Natural killer cell treated with Interleukin-12 subunit alpha and Interleukin-12 subunit beta and Interleukin-15 and Interleukin-18, amount 100 ng/mL, for 72 hours (primary cell): ENCODE measurements around the gene AP1B1. TPM values are rescaled to one million over a fixed set of nuclear protein-coding genes. Genes with fewer than 3 reads are reported as not detected.

Experiments used
- ATAC-seq, 2 donors: fragments of 150-1000 bp; cut with Tn5 transposase in 1 of 2; sonication (Bioruptor Pico), chemical (Tn5 transposase) in 1 of 2; 2 replicates each; pipeline ENCODE4 v1.10.0; 2021
- DNase-seq: peaks from one replicate; pipeline ENCODE4 v3.0.0; 2022; ENCODE audit warnings: low spot score
- H3K27ac Mint-ChIP-seq, 2 donors: 1 replicate in 1 of 2; 2 replicates in 1 of 2; pipeline ENCODE4 v1.8.0; 2022; ENCODE audit warnings: mixed read lengths in 2 of 2, mild to moderate bottlenecking in 1 of 2, moderate library complexity in 1 of 2
- H3K27me3 Mint-ChIP-seq, 2 donors: 1 replicate in 1 of 2; 2 replicates in 1 of 2; pipeline ENCODE4 v1.8.0; 2022; ENCODE audit warnings: mixed read lengths in 2 of 2
- H3K36me3 Mint-ChIP-seq: one replicate; pipeline ENCODE4 v1.8.0; 2022; ENCODE audit warnings: mixed read lengths
- H3K4me1 Mint-ChIP-seq, 2 donors: 1 replicate in 1 of 2; 2 replicates in 1 of 2; pipeline ENCODE4 v1.8.0; 2022; ENCODE audit warnings: low read depth in 2 of 2, mixed read lengths in 2 of 2, mild to moderate bottlenecking in 1 of 2
- H3K4me3 Mint-ChIP-seq: one replicate; pipeline ENCODE4 v1.8.0; 2022; ENCODE audit warnings: mixed read lengths
- H3K9me3 Mint-ChIP-seq: 2 replicates; pipeline ENCODE4 v1.8.0; 2022; ENCODE audit warnings: mixed read lengths
- total RNA-seq, 2 donors: library from RNA; stranded (reverse); gene quantifications; one replicate each; pipeline ENCODE4 v1.2.3, GENCODE V29; 2022

The AP1B1 gene
- total RNA-seq, 2 donors from 2014 or later, result 95.7 to 106 TPM

GRCh38 chr22:29339381-29340235, 48.8 kb downstream of the AP1B1 start:
- peaks cover 0 to 10% of the 10 kb centered on the region in 2 donors for H3K4me1 Mint-ChIP-seq
- H3K4me3 Mint-ChIP-seq, result no peak overlapping the region
- DNase-seq (no peak), ATAC-seq (no peak)
- no peak overlapping the region for H3K27ac Mint-ChIP-seq
- H3K9me3 Mint-ChIP-seq, result no peaks in the 10 kb centered on the region
- H3K36me3 Mint-ChIP-seq, result peaks cover 7% of the 10 kb centered on the region
- no peaks in the 10 kb centered on the region for H3K27me3 Mint-ChIP-seq

GRCh38 chr22:29338398-29338797, 50.0 kb downstream of the AP1B1 start:
- Mint-ChIP-seq H3K36me3 (peaks cover 7% of the 10 kb centered on the region), H3K9me3 (no peaks in the 10 kb centered on the region), H3K4me3 (no peak overlapping the region), H3K4me1 (peaks cover 0 to 10% of the 10 kb centered on the region in 2 donors), H3K27ac (no peak overlapping the region), H3K27me3 (no peaks in the 10 kb centered on the region)
- ATAC-seq, result no peak
- DNase-seq, result no peak

GRCh38 chr22:29337631-29338284, 50.6 kb downstream of the AP1B1 start:
- Mint-ChIP-seq H3K27ac (no peak overlapping the region), H3K36me3 (peaks cover 7% of the 10 kb centered on the region), H3K27me3 (no peaks in the 10 kb centered on the region), H3K9me3 (no peaks in the 10 kb centered on the region), H3K4me3 (no peak overlapping the region), H3K4me1 (peaks cover 0 to 7% of the 10 kb centered on the region in 2 donors)
- ATAC-seq, result no peak
- no peak for DNase-seq

GRCh38 chr22:29336751-29337490, 51.4 kb downstream of the AP1B1 start:
- Mint-ChIP-seq H3K9me3 (no peaks in the 10 kb centered on the region), H3K4me3 (no peak overlapping the region), H3K27ac (no peak overlapping the region), H3K27me3 (no peaks in the 10 kb centered on the region), H3K4me1 (peaks cover 0 to 7% of the 10 kb centered on the region in 2 donors), H3K36me3 (peaks cover 7% of the 10 kb centered on the region)
- DNase-seq (no peak), ATAC-seq (no peak)

GRCh38 chr22:29335656-29336055, 52.7 kb downstream of the AP1B1 start:
- peaks cover 0 to 7% of the 10 kb centered on the region in 2 donors for H3K4me1 Mint-ChIP-seq
- H3K27me3 Mint-ChIP-seq, result no peaks in the 10 kb centered on the region
- no peak overlapping the region for H3K27ac Mint-ChIP-seq
- DNase-seq, result no peak
- no peak for ATAC-seq
- no peak overlapping the region for H3K4me3 Mint-ChIP-seq
- no peaks in the 10 kb centered on the region for H3K9me3 Mint-ChIP-seq
- H3K36me3 Mint-ChIP-seq, result peaks cover 7% of the 10 kb centered on the region

DNA sequence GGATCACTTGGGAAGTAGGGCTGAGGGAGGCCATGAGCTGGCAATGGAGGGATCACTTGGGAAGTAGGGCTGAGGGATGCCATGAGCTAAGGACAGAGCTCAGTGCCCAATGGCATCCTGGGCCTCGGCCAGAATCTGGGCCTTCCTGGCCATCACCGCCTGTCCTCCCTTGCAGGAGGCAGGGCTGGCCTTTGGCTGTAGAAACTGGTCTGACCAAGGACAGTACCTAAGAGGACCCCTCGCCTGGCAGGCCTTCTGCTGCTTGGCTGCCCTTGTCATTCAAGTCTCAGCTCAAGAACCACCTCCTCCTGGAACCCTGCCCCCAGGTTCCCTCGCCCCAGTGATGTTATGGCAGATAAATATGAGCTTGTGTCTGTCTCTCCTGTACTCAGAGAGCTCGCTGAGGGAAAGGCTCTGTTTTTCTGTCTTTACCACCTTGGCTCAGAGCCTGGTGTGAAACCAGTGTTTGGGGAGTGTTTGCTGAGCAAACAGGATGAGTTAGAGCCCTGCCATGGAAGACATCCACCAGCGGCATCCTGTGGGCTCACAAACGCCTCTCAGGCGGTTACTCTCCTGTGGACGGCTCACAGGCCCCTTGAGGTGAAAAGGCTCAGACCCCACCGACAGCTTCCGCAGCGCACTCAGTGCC, 53.5 kb downstream of the AP1B1 start:
- Mint-ChIP-seq H3K27ac (no peak overlapping the region), H3K36me3 (peaks cover 7% of the 10 kb centered on the region), H3K4me1 (peaks cover 0 to 7% of the 10 kb centered on the region in 2 donors), H3K4me3 (no peak overlapping the region), H3K27me3 (no peaks in the 10 kb centered on the region), H3K9me3 (no peaks in the 10 kb centered on the region)
- ATAC-seq (no peak), DNase-seq (no peak)

DNA sequence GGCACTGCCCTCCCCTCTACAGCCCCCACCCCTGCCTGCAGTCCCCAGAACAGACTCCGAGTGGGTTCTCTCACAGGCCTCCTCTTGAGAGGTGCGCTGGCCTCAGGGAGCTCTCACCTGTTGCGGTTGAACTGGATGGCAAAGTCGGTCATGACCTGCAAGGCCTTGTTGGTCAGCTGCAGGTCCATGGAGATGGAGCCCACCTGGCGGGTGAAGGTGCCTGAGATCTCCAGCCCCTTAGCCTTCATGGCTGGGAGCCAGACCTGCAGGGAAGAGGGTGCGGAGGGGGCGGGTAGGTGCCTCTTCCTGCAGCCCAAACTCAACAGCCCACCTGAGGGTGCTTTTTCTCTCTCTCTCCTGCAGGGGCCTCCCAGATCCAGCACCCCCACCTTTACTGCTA, 54.2 kb downstream of the AP1B1 start:
- Mint-ChIP-seq H3K27ac (no peak overlapping the region), H3K4me3 (no peak overlapping the region), H3K36me3 (peaks cover 7% of the 10 kb centered on the region), H3K27me3 (no peaks in the 10 kb centered on the region), H3K4me1 (peaks cover 0 to 6% of the 10 kb centered on the region in 2 donors), H3K9me3 (no peaks in the 10 kb centered on the region)
- DNase-seq (no peak), ATAC-seq (no peak)

GRCh38 chr22:29332886-29333496, 55.4 kb downstream of the AP1B1 start:
- H3K27me3 Mint-ChIP-seq, result no peaks in the 10 kb centered on the region

GRCh38 chr22:29331658-29332300, 56.6 kb downstream of the AP1B1 start:
- H3K4me3 Mint-ChIP-seq, result no peak overlapping the region
- H3K9me3 Mint-ChIP-seq, result no peaks in the 10 kb centered on the region
- H3K27me3 Mint-ChIP-seq, result no peaks in the 10 kb centered on the region
- H3K27ac Mint-ChIP-seq, result no peak overlapping the region
- peaks cover 0 to 3% of the 10 kb centered on the region in 2 donors for H3K4me1 Mint-ChIP-seq
- DNase-seq, result no peak
- no peaks in the 10 kb centered on the region for H3K36me3 Mint-ChIP-seq
- ATAC-seq, result no peak

More at GRCh38 chr22:29332886-29333496, 55.4 kb downstream of the AP1B1 start:
- no peak for ATAC-seq
- H3K4me3 Mint-ChIP-seq, result no peak overlapping the region
- no peak for DNase-seq
- H3K4me1 Mint-ChIP-seq, result peaks cover 0 to 3% of the 10 kb centered on the region in 2 donors
- no peaks in the 10 kb centered on the region for H3K9me3 Mint-ChIP-seq
- peaks cover 3% of the 10 kb centered on the region for H3K36me3 Mint-ChIP-seq
- no peak overlapping the region for H3K27ac Mint-ChIP-seq

GRCh38 chr22:29331213-29331612, 57.2 kb downstream of the AP1B1 start:
- H3K9me3 Mint-ChIP-seq, result no peaks in the 10 kb centered on the region
- H3K36me3 Mint-ChIP-seq, result no peaks in the 10 kb centered on the region
- H3K4me1 Mint-ChIP-seq, result peaks cover 0 to 3% of the 10 kb centered on the region in 2 donors
- no peak overlapping the region for H3K27ac Mint-ChIP-seq
- ATAC-seq (no peak), DNase-seq (no peak)
- no peaks in the 10 kb centered on the region for H3K27me3 Mint-ChIP-seq
- no peak overlapping the region for H3K4me3 Mint-ChIP-seq

- DNase-seq, result no peak
- Mint-ChIP-seq H3K4me3 (no peak overlapping the region), H3K27ac (no peak overlapping the region), H3K4me1 (peaks cover 0 to under 1% of the 10 kb centered on the region in 2 donors), H3K27me3 (no peaks in the 10 kb centered on the region), H3K9me3 (no peaks in the 10 kb centered on the region), H3K36me3 (no peaks in the 10 kb centered on the region)
- no peak for ATAC-seq
These were observed 57.6 kb downstream of the AP1B1 start for GRCh38 chr22:29330753-29331152.

GRCh38 chr22:29330291-29330690, 58.1 kb downstream of the AP1B1 start:
- no peak overlapping the region for H3K27ac Mint-ChIP-seq
- no peak for DNase-seq
- no peaks in the 10 kb centered on the region for H3K27me3 Mint-ChIP-seq
- H3K4me1 Mint-ChIP-seq, result no peaks in the 10 kb centered on the region
- H3K4me3 Mint-ChIP-seq, result no peak overlapping the region
- no peaks in the 10 kb centered on the region for H3K36me3 Mint-ChIP-seq
- no peak for ATAC-seq
- H3K9me3 Mint-ChIP-seq, result no peaks in the 10 kb centered on the region

GRCh38 chr22:29329581-29329980, 58.8 kb downstream of the AP1B1 start:
- no peak for ATAC-seq
- DNase-seq, result no peak
- no peaks in the 10 kb centered on the region for H3K27me3 Mint-ChIP-seq
- no peak overlapping the region for H3K27ac Mint-ChIP-seq
- no peaks in the 10 kb centered on the region for H3K4me1 Mint-ChIP-seq
- H3K4me3 Mint-ChIP-seq, result no peak overlapping the region
- no peaks in the 10 kb centered on the region for H3K9me3 Mint-ChIP-seq
- H3K36me3 Mint-ChIP-seq, result no peaks in the 10 kb centered on the region
